Measurements from ENCODE around the gene ARMC12. TPM values are rescaled to one million over a fixed set of nuclear protein-coding genes. Genes with fewer than 3 reads are reported as not detected.
A peak's percentile ranks its signal among the peaks of the same experiment; 100 is the strongest.

Gene ARMC12
- total and polyA plus RNA-seq, 2 donors (not counting 3 experiments of a cell fraction or from before 2014, with no cell fraction given), result 0.91 to 1.9 TPM

- Histone ChIP-seq H3K9me3 (replicated peaks; ENCODE audit: control insufficient read depth, insufficient read depth, low read length) (no peaks in the 10 kb centered on the region), H3K9ac (replicated peaks; ENCODE audit: extremely low read depth, insufficient read depth, low read length) (no peak overlapping the region), H3K4me1 (ENCODE audit: control insufficient read depth, extremely low read depth, insufficient read depth, low read length) (peaks cover 31% of the 10 kb centered on the region), H3K27me3 (ENCODE audit: control insufficient read depth in 2 of 2, insufficient read depth in 2 of 2, low read length in 2 of 2) (no peaks in the 10 kb centered on the region), H3K36me3 (ENCODE audit: control insufficient read depth in 2 of 2, extremely low read depth in 1 of 2, insufficient read depth in 2 of 2, low read length in 2 of 2) (no peaks in the 10 kb centered on the region), H3K79me2 (ENCODE audit: control insufficient read depth, insufficient read depth, low read length) (no peaks in the 10 kb centered on the region), H3K27ac (ENCODE audit: insufficient read depth, low read depth, low read length) (no peak overlapping the region), H3K4me3 (replicated peaks in 1 of 3; ENCODE audit: insufficient read depth in 1 of 3, low read depth in 1 of 3, low read length in 3 of 3) (no peak overlapping the region), H4K20me1 (replicated peaks; ENCODE audit: control insufficient read depth, extremely low read depth, insufficient read depth, low read length) (no peaks in the 10 kb centered on the region), H2AFZ (ENCODE audit: low read depth, low read length) (peak overlapping the region; percentile 54), H3K4me2 (ENCODE audit: insufficient read depth, low read length) (no peak overlapping the region), H3K9me1 (replicated peaks; ENCODE audit: control insufficient read depth, extremely low read depth, insufficient read depth, low read length) (no peaks in the 10 kb centered on the region)
- DNase-seq (ENCODE audit: low read depth, low spot score) (no peak), FAIRE-seq (no peak)
- TF ChIP-seq FOS (IDR thresholded peaks at IDR 0.05; ENCODE audit: borderline replicate concordance, insufficient read depth, low read length), result no peak
- no peak for TF ChIP-seq POLR2A (IDR thresholded peaks at IDR 0.05; ENCODE audit: low read depth, low read length)
- TF ChIP-seq POLR2AphosphoS5 (IDR thresholded peaks at IDR 0.05; ENCODE audit: insufficient read depth, low read depth, low read length), result no peak
- no peak for TF ChIP-seq MYC (IDR thresholded peaks at IDR 0.05; ENCODE audit: low read depth, low read length)
- TF ChIP-seq CTCF (IDR thresholded peaks at IDR 0.05; ENCODE audit: extremely low read depth in 1 of 2, insufficient read depth in 1 of 2, low read depth in 1 of 2, low read length in 2 of 2), result no peak
- TF ChIP-seq EZH2 (IDR thresholded peaks at IDR 0.05; ENCODE audit: borderline replicate concordance, low read depth, low read length, severe bottlenecking), result no peak
- TF ChIP-seq GATA2 (IDR thresholded peaks at IDR 0.05; ENCODE audit: insufficient read depth, insufficient read length, low read depth, low read length), result no peak
- TF ChIP-seq JUN (IDR thresholded peaks at IDR 0.05; ENCODE audit: borderline replicate concordance, insufficient read depth, insufficient read length, low read depth), result no peak
- TF ChIP-seq MAX (IDR thresholded peaks at IDR 0.05; ENCODE audit: insufficient read depth, insufficient read length), result no peak
- intact Hi-C loops (cut with micrococcal nuclease), result no loop called here
- ChIA-PET CTCF (interaction anchor here (1.1 to 2.4 kb wide), 3 partner anchors 18 to 31 kb away, joined by 3 to 12 read pairs (median 5); partner anchors contain the start of gene ARMC12), POLR2A (no interaction called here)
- no TSS peak for BruUV-seq (replicated peaks)
- dilution Hi-C loops (cut with MboI; ENCODE audit: extremely low pct_ligation_motif_present, low sequenced_read_pairs), result no loop called here
Observed at GRCh38 chr6:35717449-35718374, 19.1 kb upstream of the ARMC12 start.

Measured in endothelial cell of umbilical vein (primary cell).